Effector memory CD4-positive, alpha-beta T cell (primary cell): ENCODE results near the gene AGBL4.

Source experiments
- DNase-seq, 3 donors: peaks; one replicate each; pipeline ENCODE4 v3.0.0-alpha.2; 2020
- H3K27ac ChIP-seq: 2 replicates; pipeline ENCODE4 v1.7.0; 2013; ENCODE audit warnings: mild to moderate bottlenecking, low read length, moderate library complexity; ENCODE audit not compliant: insufficient read depth, poor library complexity, severe bottlenecking
- H3K27me3 ChIP-seq: replicated peaks from 2 replicates; pipeline ENCODE4 v1.7.0; 2013; ENCODE audit warnings: mild to moderate bottlenecking, low read length; ENCODE audit not compliant: insufficient read depth, control insufficient read depth, poor library complexity, severe bottlenecking
- H3K36me3 ChIP-seq: 2 replicates; pipeline ENCODE4 v1.7.0; 2013; ENCODE audit warnings: mild to moderate bottlenecking, low read length, moderate library complexity; ENCODE audit not compliant: control insufficient read depth, insufficient read depth
- H3K4me1 ChIP-seq: 2 replicates; pipeline ENCODE4 v1.7.0; 2013; ENCODE audit warnings: low read length, mild to moderate bottlenecking; ENCODE audit not compliant: control insufficient read depth, insufficient read depth, poor library complexity, severe bottlenecking
- H3K4me3 ChIP-seq: 2 replicates; pipeline ENCODE4 v1.7.0; 2013; ENCODE audit warnings: low read length, low read depth, mild to moderate bottlenecking; ENCODE audit not compliant: insufficient read depth, poor library complexity, severe bottlenecking
- H3K9me3 ChIP-seq: 2 replicates; pipeline ENCODE4 v1.7.0; 2013; ENCODE audit warnings: mild to moderate bottlenecking, low read length, moderate library complexity; ENCODE audit not compliant: control insufficient read depth

AGBL4 gene

DNA sequence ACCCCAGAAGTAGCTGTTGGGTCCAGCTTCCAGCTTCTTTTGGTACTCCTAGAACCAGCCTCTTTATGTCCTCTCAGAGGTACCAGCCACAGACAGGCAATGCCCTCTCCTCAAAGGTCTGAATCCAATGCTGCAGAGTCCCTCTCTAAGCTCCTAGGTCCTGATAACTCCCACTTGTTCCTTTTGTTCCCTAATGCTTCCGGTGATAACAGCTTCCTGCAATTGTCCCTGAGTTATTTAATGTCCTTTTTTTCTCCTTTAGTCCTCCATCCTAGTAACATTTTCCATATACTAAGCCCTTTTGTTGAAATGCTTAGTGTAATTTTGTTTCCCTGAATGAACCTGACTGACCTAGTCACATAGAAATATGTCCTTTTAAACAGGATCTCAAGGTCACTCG, 1045.3 kb downstream of the AGBL4 start:
- no peaks in the 10 kb centered on the region for H3K4me1 ChIP-seq
- no peaks in the 10 kb centered on the region for H3K36me3 ChIP-seq
- no peaks in the 10 kb centered on the region for H3K27me3 ChIP-seq
- H3K9me3 ChIP-seq, result no peaks in the 10 kb centered on the region
- H3K27ac ChIP-seq, result no peak overlapping the region
- H3K4me3 ChIP-seq, result no peak overlapping the region
- DNase-seq, result no peak

DNA sequence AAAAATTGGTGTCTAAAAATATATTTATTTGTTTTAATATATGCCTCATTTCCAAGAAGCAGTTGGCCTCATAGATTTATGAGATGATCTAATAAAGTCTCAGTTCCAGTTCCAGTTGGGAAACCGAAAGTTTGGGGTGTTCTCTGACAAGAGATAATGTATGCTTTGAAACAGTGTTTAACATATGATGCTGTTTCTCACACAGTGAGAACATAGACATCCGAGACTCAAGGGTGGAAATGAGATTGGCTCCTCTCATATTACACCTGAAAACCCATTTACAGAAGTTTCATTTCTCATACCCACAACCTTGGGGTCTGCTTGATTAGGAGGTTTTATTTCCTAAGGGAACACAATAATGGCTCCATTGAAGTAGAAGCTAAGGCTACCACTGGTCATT, 1046.5 kb downstream of the AGBL4 start:
- Histone ChIP-seq H3K4me1 (no peaks in the 10 kb centered on the region), H3K27me3 (no peaks in the 10 kb centered on the region), H3K27ac (no peak overlapping the region), H3K4me3 (no peak overlapping the region), H3K36me3 (no peaks in the 10 kb centered on the region), H3K9me3 (no peaks in the 10 kb centered on the region)
- DNase-seq, result no peak

DNA sequence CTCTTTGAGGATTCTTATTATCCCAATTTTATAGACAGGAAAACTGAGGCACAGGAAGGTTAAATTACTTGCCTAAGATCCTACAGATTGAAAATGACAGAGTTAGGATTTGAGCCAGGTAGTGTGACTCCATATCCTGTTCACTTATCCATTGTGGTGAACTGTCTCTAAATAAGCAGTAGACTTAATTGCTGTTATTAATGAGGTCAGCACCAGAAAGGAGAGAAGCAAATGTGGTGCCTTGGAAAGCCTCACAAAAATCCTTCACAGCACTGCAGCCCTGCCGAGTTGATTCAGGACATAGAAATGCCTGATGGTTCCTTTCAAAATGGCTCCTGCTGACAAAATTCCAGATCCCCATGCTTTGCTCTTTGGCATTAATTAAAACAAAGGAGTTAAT, 1053.8 kb downstream of the AGBL4 start:
- no peaks in the 10 kb centered on the region for H3K36me3 ChIP-seq
- H3K27ac ChIP-seq, result no peak overlapping the region
- no peaks in the 10 kb centered on the region for H3K4me1 ChIP-seq
- H3K4me3 ChIP-seq, result no peak overlapping the region
- H3K27me3 ChIP-seq, result no peaks in the 10 kb centered on the region
- DNase-seq, result no peak
- no peaks in the 10 kb centered on the region for H3K9me3 ChIP-seq

DNA sequence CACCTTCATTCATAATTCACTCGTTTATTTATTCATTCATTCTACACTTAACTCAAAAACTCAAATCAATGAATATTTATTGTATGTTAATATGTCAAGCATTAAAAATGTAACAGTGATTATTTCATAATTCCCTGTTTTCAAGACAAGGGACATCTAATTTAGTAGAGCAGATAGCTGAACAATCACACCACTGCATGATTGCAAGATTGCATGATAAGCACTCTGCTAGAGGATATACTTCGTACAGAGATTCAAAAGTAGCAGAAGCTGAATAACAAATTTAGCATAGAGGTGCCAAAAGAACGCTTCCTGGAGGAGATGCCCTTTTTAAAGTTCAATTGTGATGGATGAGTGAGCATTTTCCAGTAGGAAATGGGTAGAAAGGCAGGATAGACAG, 1056.4 kb downstream of the AGBL4 start:
- Histone ChIP-seq H3K36me3 (no peaks in the 10 kb centered on the region), H3K27me3 (no peaks in the 10 kb centered on the region), H3K4me3 (no peak overlapping the region), H3K27ac (no peak overlapping the region), H3K9me3 (no peaks in the 10 kb centered on the region), H3K4me1 (no peaks in the 10 kb centered on the region)
- DNase-seq, result no peak

DNA sequence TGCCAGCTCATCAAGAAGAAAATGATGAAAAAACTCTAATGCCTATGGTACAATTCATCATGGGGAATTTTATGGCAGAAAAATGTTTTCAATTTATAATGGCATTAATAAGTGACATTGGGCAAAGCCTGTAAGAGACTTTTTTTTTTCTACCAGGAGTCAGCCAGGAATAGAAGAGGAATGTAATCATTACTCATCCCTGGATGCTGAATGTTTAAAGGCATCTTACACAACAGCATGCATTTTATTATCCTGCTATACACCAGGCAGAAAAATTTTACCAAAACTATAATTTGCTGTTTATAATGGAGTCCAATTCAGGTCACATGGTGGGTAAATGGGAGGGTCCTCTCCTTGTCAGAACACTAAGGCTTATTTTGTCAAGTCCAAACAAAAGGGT, 1057.2 kb downstream of the AGBL4 start:
- no peaks in the 10 kb centered on the region for H3K4me1 ChIP-seq
- H3K27ac ChIP-seq, result no peak overlapping the region
- no peak overlapping the region for H3K4me3 ChIP-seq
- H3K36me3 ChIP-seq, result no peaks in the 10 kb centered on the region
- H3K27me3 ChIP-seq, result no peaks in the 10 kb centered on the region
- DNase-seq, result no peak
- H3K9me3 ChIP-seq, result no peaks in the 10 kb centered on the region

DNA sequence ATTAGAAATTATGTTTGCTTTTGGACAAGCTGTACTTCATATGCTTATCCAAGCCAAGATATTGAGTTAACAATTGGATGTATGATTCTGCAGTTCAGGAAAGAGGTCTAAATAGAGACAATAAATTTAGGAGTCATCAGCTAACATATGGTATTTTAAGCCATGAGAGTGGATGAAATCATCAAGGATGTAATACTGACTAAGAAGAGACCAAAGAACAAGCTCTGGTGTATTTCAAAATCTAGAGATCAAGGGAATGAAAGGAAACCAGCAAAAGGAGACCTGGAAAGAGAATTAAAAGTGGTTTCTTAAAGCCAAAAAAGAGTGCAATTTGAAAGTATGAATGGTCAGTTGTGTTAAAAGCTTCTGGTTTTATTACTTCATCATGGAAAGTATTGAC, 1063.4 kb downstream of the AGBL4 start:
- Histone ChIP-seq H3K36me3 (no peaks in the 10 kb centered on the region), H3K27me3 (no peaks in the 10 kb centered on the region), H3K4me1 (no peaks in the 10 kb centered on the region), H3K4me3 (no peak overlapping the region), H3K9me3 (no peaks in the 10 kb centered on the region), H3K27ac (no peak overlapping the region)
- no peak for DNase-seq

DNA sequence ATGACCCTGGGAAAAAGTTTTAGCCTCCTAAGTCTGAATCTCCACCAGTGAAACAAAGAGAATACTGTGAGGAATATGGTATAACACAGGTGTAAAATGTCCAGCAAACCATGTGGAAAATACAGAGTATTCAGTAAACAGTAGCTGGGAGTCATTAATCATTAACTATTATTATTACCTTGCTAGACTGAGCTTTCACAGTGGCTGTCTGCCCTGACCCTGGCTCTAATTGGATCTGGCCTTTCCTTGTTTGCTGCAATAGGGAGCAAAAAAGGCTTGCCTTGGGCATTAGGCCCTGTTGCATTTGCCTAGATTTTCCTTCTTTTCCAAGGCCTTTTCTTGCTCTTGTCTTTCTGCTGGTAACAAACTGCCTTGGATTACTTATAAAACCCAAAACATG, 1068.0 kb downstream of the AGBL4 start:
- Histone ChIP-seq H3K36me3 (no peaks in the 10 kb centered on the region), H3K4me1 (no peaks in the 10 kb centered on the region), H3K27me3 (no peaks in the 10 kb centered on the region), H3K9me3 (no peaks in the 10 kb centered on the region), H3K4me3 (no peak overlapping the region), H3K27ac (no peak overlapping the region)
- DNase-seq, result no peak

DNA sequence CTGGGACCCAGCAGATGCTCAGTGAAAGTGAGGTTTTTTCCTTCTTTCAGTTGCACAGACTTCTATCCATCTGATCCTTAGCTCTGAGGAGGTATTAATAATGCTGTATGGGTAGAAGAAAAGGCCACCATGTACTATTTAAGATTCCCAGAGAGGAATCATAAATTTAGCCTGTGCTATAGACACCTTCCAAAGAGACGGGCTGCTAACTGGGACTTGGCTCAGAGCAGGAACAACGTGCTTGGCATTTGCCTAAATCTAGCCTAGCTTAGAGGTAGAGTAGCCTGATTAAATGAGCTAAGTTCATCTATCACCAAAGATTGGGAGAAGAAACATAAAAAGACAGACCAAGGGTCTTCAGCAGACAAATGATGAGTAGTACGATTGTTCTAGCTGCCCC, 1070.1 kb downstream of the AGBL4 start:
- no peaks in the 10 kb centered on the region for H3K36me3 ChIP-seq
- H3K9me3 ChIP-seq, result no peaks in the 10 kb centered on the region
- H3K27me3 ChIP-seq, result no peaks in the 10 kb centered on the region
- DNase-seq, result no peak
- H3K4me3 ChIP-seq, result no peak overlapping the region
- H3K4me1 ChIP-seq, result no peaks in the 10 kb centered on the region
- H3K27ac ChIP-seq, result no peak overlapping the region

DNA sequence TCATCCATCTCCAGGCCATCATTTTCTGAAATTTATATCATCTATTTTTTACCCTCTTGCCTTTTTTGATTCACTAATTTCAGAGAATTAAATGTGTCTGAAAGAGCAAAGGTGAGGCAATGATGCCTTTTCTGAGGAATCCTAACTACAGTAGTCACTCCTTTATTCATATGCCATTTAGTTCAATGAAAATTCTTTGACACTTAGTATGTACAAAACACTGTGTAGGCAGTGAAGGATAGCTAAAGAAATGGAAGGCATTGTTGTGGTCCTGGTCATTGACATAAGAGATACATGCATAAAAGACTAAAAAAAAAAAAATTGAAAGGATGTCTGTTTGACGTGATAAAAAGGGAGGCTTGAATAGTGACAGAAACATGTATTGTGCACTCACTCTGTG, 1075.2 kb downstream of the AGBL4 start:
- Histone ChIP-seq H3K4me3 (no peak overlapping the region), H3K36me3 (no peaks in the 10 kb centered on the region), H3K4me1 (no peaks in the 10 kb centered on the region), H3K27me3 (no peaks in the 10 kb centered on the region), H3K9me3 (no peaks in the 10 kb centered on the region), H3K27ac (no peak overlapping the region)
- DNase-seq, result no peak

DNA sequence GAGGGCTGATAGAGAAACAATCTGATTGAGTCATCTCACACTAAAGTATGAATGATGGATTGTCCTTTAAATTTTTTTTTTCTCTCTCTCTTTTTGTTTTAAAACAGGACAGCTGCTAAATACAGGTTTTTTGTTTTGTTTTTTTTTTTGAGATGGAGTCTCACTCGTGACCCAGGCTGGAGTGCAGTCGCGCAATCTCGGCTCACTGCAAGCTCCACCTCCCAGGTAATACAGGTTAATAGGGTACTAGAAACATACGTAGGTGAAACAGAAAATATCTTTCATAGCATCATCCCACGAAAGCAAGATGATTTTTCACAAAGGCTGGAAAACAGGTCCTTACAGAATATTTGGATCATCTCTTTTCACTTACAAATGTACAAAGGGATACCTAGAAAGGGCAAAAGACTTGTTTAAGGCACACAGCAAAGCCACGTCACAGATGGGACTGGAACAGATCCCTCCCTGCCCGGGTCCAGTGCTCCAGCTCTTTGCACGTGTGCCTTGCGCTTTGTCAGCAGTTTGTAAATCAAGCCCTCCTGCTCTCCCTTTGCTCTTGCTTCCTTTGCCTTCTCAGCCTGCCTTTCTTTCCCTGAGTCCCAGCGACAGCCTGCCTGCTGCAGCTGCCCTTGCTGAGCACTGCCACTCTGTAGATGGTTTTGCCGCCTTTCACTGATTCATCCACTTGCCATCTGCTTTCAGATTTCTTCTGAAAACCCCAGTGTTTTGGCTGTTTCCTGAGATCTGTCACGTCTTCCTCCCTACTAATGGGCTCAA, 1075.8 kb downstream of the AGBL4 start:
- Histone ChIP-seq H3K9me3 (no peaks in the 10 kb centered on the region), H3K27me3 (no peaks in the 10 kb centered on the region), H3K4me1 (no peaks in the 10 kb centered on the region), H3K4me3 (no peak overlapping the region), H3K27ac (no peak overlapping the region), H3K36me3 (no peaks in the 10 kb centered on the region)
- DNase-seq, result no peak
